MM.1S (cell line): ENCODE data around the gene OSBPL10.

ENCODE experiments used
- EZH2phosphoT487 ChIP-seq: fragments of 300-600 bp; sonication (generic); IDR thresholded peaks from 2 replicates; pipeline ENCODE4 v1.6.1; 2018; ENCODE audit warnings: antibody characterized with exemption, low read length
- TF ChIP-seq, protein P1 (sequence below): fragments of 300-600 bp; sonication (generic); IDR thresholded peaks from 2 replicates; pipeline ENCODE4 v1.5.1; 2016; ENCODE audit warnings: antibody characterized with exemption, low read length, mixed read lengths

DNA sequence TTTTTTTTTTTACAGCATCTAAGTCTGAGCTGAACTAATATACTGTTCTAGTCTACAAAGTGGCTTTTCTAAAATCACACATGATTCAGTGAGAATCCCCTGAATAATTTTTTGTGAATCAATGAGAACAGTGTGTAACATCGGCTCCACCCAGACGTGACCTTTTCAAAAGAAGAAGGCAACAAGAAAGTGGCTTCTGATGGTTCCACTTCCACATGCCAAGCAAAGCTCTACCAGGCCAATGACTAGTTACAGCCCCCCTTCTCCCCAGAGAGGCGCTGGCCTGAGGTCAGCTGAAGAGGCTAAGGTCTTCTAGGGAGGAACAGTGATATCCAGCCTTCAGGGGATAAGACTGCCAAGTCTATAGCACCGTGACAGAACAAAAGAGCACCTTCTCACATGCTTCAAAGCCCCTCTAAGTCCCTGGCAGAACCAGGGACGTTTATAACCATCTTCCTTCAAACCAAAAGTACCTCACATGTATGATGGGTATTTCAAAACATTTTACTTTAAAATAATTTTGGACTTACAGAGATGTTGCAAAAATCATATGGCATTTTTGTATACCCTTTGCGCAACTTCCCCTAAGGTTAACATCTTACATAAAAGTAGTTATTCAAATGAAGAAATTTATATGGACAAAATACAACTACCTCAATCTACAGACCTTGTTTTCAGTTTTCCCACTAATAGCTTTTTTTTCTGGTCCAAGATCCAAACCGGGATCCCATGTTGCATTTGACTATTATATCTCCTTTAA is 177.9 kb downstream of the OSBPL10 start:
- TF ChIP-seq, protein P1, sequence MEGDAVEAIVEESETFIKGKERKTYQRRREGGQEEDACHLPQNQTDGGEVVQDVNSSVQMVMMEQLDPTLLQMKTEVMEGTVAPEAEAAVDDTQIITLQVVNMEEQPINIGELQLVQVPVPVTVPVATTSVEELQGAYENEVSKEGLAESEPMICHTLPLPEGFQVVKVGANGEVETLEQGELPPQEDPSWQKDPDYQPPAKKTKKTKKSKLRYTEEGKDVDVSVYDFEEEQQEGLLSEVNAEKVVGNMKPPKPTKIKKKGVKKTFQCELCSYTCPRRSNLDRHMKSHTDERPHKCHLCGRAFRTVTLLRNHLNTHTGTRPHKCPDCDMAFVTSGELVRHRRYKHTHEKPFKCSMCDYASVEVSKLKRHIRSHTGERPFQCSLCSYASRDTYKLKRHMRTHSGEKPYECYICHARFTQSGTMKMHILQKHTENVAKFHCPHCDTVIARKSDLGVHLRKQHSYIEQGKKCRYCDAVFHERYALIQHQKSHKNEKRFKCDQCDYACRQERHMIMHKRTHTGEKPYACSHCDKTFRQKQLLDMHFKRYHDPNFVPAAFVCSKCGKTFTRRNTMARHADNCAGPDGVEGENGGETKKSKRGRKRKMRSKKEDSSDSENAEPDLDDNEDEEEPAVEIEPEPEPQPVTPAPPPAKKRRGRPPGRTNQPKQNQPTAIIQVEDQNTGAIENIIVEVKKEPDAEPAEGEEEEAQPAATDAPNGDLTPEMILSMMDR: no peak
- no peak for TF ChIP-seq EZH2phosphoT487
